Vagina (tissue), 2 donors: Measurements from ENCODE around the gene KCNA5.

Experiments used
- CTCF ChIP-seq, 3 experiments: fragments of 450-650 bp in 2 of 3; fragments of 200-600 bp in 1 of 3; sonication (generic) in 1 of 3; IDR thresholded peaks; one replicate each; pipeline ENCODE4 v1.5.1; 2017 to 2019; ENCODE audit warnings: antibody characterized with exemption in 3 of 3, mild to moderate bottlenecking in 2 of 3, moderate library complexity in 2 of 3
- POLR2A ChIP-seq, 2 donors: fragments of 450-650 bp; IDR thresholded peaks; one replicate each; pipeline ENCODE4 v1.6.1; 2017; ENCODE audit warnings: antibody characterized with exemption in 2 of 2, mild to moderate bottlenecking in 2 of 2, moderate library complexity in 2 of 2
- POLR2AphosphoS5 ChIP-seq, 2 donors: sonication (generic); formaldehyde crosslinking; IDR thresholded peaks; one replicate each; pipeline ENCODE4 v1.9.0; 2017; ENCODE audit warnings: antibody characterized with exemption in 2 of 2, mild to moderate bottlenecking in 2 of 2, low read depth in 1 of 2; ENCODE audit not compliant: insufficient read depth in 1 of 2

DNA sequence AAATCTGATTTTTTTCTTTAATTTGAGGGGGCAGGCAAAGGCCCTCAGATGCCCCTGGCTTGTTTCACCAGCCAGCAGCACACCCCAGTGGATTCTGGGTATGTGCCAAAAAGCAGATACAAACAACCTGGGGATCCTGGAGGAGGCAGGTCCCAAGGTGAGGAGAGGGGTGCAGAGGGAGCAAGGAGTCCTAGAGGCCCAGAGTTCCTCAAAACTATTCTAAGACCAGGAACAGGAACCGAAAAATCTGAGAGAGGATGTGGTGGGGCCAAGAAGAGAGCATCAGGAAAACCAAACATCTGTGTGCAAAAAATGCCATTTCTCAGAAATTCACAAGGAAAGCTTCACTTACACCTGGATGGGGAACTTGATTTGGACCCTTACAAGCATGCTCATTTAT lies 8.2 kb downstream of the KCNA5 start:
- no peak for TF ChIP-seq POLR2A (IDR thresholded peaks at IDR 0.05)
- TF ChIP-seq CTCF (IDR thresholded peaks at IDR 0.05), result no peak
- TF ChIP-seq POLR2AphosphoS5 (IDR thresholded peaks at IDR 0.05; ENCODE audit: insufficient read depth in 1 of 2, low read depth in 1 of 2), result no peak
